Thyroid gland (tissue), 4 donors: Measurements from ENCODE around the gene MAGI2.

Source experiments
- POLR2A ChIP-seq, 2 donors: fragments of 450-650 bp; IDR thresholded peaks; one replicate each; pipeline ENCODE4 v1.6.1; 2017; ENCODE audit warnings: antibody characterized with exemption in 2 of 2, mild to moderate bottlenecking in 2 of 2, moderate library complexity in 1 of 2
- TF ChIP-seq, protein P1 (sequence below), 6 experiments: fragments of 200-600 bp in 3 of 6; fragments of 450-650 bp in 3 of 6; sonication (generic) in 3 of 6; IDR thresholded peaks; one replicate each; pipeline ENCODE4 v1.5.1; 2016 to 2019; ENCODE audit warnings: antibody characterized with exemption in 6 of 6, mild to moderate bottlenecking in 2 of 6, inconsistent platforms in 1 of 6, moderate library complexity in 1 of 6

DNA sequence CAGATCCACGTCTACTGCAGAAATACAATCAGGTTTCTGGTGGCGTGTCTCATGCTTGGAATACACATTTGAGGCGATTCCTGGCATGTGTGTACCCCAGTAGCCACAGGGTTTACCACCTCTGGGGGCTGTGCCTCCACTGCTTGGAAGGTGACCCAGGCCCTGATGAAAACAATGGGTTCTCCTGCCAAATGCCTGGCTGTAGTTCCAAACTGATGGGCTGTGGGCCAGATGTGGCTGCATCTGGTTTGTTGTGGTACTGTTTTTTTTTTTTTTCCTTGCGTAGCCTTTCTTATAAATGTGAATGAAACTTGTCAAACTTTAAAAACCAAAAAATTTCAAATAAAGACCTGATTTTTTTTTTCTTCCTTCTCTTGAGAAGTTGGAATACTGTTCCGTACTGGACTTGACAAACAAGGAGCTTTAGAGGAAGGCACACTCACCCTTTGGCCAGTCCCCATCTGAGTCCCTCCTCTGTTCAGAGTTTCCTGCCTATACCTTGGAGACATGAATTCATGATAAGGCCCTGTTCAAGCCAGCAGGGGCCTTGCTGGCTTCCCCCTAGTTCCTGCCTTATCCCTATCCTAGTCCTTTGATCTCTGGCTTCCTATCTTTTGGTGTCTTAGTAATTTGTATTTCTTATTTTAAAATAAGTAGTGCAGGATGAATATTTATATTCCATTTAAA lies 1437.8 kb downstream of the MAGI2 start:
- TF ChIP-seq POLR2A (IDR thresholded peaks at IDR 0.05) = no peak
- TF ChIP-seq, protein P1, sequence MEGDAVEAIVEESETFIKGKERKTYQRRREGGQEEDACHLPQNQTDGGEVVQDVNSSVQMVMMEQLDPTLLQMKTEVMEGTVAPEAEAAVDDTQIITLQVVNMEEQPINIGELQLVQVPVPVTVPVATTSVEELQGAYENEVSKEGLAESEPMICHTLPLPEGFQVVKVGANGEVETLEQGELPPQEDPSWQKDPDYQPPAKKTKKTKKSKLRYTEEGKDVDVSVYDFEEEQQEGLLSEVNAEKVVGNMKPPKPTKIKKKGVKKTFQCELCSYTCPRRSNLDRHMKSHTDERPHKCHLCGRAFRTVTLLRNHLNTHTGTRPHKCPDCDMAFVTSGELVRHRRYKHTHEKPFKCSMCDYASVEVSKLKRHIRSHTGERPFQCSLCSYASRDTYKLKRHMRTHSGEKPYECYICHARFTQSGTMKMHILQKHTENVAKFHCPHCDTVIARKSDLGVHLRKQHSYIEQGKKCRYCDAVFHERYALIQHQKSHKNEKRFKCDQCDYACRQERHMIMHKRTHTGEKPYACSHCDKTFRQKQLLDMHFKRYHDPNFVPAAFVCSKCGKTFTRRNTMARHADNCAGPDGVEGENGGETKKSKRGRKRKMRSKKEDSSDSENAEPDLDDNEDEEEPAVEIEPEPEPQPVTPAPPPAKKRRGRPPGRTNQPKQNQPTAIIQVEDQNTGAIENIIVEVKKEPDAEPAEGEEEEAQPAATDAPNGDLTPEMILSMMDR (IDR thresholded peaks at IDR 0.05) = no peak
